Measurements from ENCODE around the gene SNHG17.
"Not testable (repeated sequence)": the region's sequence is repeated elsewhere in the genome, so short reads cannot be mapped to it uniquely, and the experiment has no call there.

Gene SNHG17

GRCh38 chr20:38447251-38447661, 12.1 kb upstream of the SNHG17 start:
- DNase-seq = no peak

- DNase-seq = peak; percentile 92
These were observed 11.5 kb upstream of the SNHG17 start for GRCh38 chr20:38446441-38447209.

GRCh38 chr20:38445901-38446425, 10.8 kb upstream of the SNHG17 start:
- no peak for DNase-seq

DNA sequence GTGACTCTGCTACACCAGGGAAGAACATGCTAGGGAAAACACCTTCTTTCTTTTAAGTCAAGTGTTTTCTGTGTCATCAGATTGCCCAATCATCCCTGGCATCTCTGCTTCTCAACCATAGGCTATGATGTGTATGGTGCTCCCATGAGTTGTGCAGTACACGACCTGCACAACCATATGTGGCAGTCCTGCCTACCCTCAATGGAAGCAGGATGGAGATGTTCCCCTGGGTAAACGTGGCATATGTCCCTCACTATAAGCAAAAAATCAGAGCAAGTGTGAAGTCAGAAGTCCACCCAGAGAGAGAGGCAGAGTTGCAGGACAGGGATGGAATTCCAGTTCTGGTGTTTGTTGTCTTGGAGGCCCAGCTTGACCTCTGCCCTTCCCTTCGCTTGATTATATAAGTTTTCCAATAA, 10.3 kb upstream of the SNHG17 start:
- DNase-seq = no peak

DNA sequence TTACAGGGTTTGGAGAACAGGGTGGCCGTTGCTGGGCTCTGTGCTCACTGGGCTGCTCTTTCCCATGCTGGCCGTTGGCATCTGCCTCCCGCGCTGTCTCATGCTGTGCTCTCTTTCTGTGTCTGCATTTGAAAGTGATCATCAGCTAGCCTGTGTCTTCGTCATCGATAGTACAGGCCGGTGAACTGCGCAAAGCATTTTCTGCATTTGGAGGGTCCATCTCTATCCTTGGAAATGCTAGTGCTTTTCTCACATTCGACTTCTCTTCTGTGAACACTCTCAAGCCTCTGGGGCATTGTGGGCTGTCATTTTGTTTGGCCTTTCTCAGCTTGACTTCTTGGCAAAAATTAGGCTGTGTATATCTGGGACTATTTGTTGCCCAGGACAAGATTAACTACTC, 6.8 kb upstream of the SNHG17 start:
- no peak for DNase-seq

- not testable (repeated sequence) for DNase-seq
These were observed 6.0 kb upstream of the SNHG17 start for GRCh38 chr20:38441110-38441509.

- DNase-seq = no peak
These were observed 2.7 kb upstream of the SNHG17 start for GRCh38 chr20:38437796-38438195.

DNA sequence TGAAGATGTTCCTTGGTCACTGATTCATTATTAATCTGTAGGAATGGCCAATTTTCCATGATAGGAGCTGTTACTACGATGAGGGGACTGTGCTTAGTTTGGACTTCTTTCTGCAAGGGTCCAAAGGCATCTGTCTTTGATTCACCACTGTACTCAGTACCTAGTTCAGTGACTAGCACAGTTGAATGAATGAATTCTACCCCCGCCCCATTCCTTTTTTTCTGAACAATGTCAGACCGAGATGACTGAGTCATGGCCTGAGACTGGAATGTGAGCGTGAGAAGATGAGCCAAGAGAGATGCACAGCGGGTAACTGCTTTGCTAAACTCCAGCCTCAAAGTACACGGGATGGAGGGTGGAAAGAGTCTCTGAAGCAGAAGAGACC, 419 bp upstream of the SNHG17 start:
- DNase-seq = no peak

- no peak for DNase-seq
These were observed 807 bp downstream of the SNHG17 start for GRCh38 chr20:38434301-38434741.

DNA sequence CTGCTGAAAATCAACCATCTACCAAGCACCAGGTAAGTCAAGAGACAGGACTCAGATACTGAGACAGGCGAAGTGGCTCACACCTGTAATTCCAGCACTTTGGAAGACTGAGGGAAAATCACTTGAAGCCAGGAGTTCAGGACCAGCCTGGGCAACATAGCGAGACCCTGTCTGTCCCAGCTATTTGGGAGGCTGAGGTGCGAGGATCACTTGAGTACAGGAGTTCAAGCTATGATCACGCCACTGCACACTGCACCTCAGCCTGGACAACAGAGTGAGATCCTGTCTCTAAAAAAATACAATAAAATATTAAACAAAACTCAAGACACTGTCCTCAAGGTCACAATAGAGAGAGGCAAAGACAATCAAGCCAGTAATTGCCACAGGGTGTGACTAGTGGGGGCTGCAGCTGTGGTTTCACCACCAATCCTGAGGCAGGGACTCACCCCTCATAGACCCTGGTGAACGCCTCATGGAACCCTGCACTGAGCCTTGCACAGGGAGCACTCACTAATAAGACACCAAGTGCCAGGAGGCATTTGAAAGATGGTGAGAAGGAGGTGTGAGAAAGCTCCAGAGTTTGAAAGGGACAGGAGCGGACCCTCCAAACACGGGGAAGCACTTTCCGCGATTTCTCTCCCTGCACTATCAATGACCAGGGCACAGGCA, 1.7 kb downstream of the SNHG17 start:
- DNase-seq = no peak

DNA sequence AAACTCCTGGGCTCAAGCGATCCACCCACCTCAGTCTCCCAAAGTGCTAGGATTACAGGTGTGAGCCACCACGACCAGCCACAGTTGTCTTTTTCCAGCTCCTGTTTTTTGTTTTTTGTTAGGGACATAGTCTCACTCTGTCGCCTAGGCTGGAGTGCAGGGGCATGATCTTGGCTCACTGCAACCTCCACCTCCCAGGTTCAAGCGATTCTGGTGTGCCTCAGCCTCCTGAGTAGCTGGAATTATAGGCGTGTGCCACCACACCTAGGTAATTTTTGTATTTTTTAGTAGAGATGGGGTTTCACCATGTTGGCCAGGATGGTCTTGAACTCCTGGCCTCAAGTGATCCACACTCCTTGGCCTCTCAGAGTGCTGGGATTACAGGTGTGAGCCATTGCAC, 2.3 kb downstream of the SNHG17 start:
- DNase-seq = not testable (repeated sequence)

DNA sequence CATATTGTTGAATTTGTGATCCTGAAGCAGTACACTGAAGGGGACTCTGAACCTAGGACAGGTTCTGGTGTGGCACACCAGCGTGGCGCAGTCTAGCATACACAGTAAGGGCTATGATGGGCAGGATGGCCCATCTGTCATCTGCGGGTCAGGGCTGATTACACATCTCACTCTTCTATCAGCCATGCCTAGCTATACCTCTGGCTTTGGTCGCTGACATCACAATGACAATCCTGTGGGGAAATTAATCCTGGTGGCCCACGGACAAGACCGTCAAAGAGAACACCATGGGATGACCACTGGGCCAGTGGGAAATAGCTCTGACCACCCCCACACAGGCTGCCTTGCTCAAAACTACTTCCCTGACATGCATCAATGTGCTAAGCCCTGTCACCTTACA, 2.8 kb downstream of the SNHG17 start:
- DNase-seq = no peak

DNA sequence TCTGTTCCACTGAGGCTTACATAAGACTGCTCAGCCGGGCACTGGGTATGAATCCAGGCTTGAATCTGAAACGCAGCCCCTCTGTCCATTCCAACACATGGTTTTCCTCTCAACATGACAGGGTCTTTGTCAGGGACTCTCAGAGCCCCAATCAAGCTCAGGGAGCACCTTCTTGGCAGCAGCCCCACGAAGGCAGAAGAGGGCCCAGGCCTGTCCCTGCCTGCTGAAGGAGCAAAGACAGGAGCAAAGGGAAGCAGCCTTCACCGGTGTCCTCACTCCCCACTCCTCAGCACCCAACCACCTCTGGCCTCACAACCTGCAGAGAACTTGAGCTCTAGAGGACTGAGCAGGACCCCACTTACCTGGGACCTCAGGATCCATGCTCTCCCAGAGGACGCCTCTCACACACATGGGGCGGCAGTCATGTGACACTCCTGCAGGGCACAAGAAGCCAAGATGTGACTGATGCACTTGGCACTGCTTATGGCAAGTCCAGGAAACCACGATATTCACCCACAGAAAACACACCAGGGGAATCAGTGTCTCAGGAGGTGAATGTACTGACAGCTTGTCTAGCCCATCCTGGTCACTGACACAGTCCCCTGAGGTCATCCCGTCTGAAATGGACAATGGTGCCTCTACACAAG, 4.3 kb downstream of the SNHG17 start:
- DNase-seq = no peak

DNA sequence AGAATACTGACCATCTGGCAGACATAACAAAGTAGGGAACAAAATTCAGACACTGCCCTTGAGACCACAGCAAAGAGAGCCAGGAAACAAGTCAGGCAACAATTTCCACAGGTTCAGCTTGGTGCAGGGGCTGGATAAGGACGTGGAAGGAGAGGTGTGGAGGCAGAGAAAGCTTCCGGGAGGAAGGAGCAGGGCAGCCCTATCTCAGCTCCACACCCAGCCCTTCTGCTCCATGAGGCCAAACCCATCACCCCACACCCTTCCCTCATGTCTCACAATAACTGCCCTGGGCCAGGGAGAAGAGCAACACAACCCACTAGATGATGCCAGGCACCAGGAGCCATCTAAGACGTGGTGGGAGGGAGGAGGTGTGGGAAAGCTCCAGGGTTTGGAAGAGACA, 5.8 kb downstream of the SNHG17 start:
- DNase-seq = no peak

GRCh38 chr20:38428800-38429199, 6.3 kb downstream of the SNHG17 start:
- no peak for DNase-seq

- no peak for DNase-seq
These were observed 7.5 kb downstream of the SNHG17 start for GRCh38 chr20:38427655-38428023.

GRCh38 chr20:38426006-38426897, 8.9 kb downstream of the SNHG17 start:
- DNase-seq = no peak

DNA sequence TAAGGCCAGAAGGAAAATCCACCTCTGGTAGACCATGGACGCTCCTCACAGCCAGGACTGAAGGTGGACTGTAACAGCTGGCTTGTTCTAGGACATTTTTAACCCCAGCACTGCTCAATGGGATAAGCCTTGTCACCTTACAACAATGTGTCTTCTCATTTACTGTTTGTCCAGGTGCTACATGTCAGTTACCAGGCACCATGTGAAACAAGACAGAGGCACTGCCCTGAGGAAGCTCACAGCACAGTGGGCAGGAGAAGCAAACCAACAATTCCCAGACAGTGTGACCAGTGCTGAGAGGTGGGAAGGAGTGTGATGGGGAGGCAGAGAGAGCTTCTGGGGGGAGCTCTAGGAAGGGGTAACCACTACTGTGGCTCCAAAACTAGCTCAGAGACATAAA, 10.7 kb downstream of the SNHG17 start:
- no peak for DNase-seq

DNA sequence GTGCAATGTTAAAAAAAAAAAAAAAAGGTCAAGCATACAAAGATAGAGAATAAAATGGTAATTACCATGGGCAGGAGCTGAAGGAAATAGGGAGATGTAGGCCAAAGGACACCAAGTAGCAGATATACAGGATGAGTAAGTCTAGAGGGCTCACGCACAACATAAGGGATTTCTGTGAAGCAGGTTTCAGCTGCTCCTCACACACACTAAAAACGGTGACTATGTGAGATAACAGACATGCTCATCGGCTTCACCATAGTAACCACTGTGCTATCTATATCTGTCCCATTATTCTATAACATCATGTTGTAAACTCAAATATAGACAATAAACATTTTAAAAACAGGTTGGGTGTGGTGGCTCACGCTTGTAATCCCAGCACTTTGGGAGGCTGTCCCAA, 11.6 kb downstream of the SNHG17 start:
- no peak for DNase-seq

- DNase-seq = no peak
These were observed 13.2 kb downstream of the SNHG17 start for GRCh38 chr20:38421915-38422314.

DNA sequence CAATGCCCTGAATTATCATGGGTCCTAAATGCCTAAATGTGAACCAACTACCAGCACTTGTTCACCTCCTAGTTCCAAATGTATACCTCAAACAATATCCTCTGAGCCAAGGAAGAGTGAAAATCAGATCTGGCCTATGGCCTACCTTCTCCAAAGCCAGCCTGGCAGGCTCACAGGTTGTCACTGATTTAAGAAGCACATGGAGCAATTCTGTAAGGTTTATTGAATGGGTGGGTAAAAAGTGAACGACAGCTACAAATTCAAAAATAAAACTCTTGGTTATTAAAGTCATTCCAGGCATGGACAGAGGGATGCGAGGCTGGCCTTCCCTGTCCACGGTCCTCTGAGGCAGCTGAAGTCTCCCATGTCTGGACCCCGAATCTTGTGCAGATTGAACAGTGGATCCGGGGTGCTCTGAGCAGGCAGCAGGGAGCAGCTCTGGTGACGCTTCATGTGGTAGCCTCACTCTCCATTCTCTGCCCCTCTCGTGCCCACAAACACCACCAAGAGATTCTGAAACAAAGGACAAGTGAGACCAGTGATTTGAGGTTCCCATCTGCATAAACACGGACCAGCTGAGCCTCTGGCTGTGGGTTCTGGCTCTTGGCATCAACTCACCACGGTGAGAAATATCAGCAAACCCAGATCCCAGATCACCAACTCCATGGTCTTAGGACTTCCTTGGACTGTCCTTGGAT, 14.6 kb downstream of the SNHG17 start:
- DNase-seq = no peak

Measured in effector CD4-positive, alpha-beta T cell (primary cell).